ENCODE measurements around the gene CRB3.

GRCh38 chr19:6489278-6490061, 25.4 kb downstream of the CRB3 start:
- TF ChIP-seq, protein P1, sequence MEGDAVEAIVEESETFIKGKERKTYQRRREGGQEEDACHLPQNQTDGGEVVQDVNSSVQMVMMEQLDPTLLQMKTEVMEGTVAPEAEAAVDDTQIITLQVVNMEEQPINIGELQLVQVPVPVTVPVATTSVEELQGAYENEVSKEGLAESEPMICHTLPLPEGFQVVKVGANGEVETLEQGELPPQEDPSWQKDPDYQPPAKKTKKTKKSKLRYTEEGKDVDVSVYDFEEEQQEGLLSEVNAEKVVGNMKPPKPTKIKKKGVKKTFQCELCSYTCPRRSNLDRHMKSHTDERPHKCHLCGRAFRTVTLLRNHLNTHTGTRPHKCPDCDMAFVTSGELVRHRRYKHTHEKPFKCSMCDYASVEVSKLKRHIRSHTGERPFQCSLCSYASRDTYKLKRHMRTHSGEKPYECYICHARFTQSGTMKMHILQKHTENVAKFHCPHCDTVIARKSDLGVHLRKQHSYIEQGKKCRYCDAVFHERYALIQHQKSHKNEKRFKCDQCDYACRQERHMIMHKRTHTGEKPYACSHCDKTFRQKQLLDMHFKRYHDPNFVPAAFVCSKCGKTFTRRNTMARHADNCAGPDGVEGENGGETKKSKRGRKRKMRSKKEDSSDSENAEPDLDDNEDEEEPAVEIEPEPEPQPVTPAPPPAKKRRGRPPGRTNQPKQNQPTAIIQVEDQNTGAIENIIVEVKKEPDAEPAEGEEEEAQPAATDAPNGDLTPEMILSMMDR (IDR thresholded peaks at IDR 0.05), result no peak
- TF ChIP-seq POLR2AphosphoS5 (IDR thresholded peaks at IDR 0.05), result no peak

Data from stomach (tissue), 4 donors.